ENCODE data around the gene ANKRD11.
A peak's percentile ranks its signal among the peaks of the same experiment; 100 is the strongest.
"Not testable (repeated sequence)": the region's sequence is repeated elsewhere in the genome, so short reads cannot be mapped to it uniquely, and the experiment has no call there.

Gene ANKRD11

GRCh38 chr16:89246383-89246902 lies 243.9 kb downstream of the ANKRD11 start:
- peak overlapping the region; percentile 49 for H3K4me3 ChIP-seq (ENCODE audit: control insufficient read depth, low read depth, low read length)
- DNase-seq (ENCODE audit: low read depth): no peak
- TF ChIP-seq CTCF (IDR thresholded peaks at IDR 0.05; ENCODE audit: control insufficient read depth, insufficient read depth, low read depth, low read length, missing control alignments): no peak

- no peak for DNase-seq (ENCODE audit: low read depth)
- no peak for TF ChIP-seq CTCF (IDR thresholded peaks at IDR 0.05; ENCODE audit: control insufficient read depth, insufficient read depth, low read depth, low read length, missing control alignments)
- H3K4me3 ChIP-seq (ENCODE audit: control insufficient read depth, low read depth, low read length): no peak overlapping the region
Measured at GRCh38 chr16:89244754-89245153, 245.6 kb downstream of the ANKRD11 start.

DNA sequence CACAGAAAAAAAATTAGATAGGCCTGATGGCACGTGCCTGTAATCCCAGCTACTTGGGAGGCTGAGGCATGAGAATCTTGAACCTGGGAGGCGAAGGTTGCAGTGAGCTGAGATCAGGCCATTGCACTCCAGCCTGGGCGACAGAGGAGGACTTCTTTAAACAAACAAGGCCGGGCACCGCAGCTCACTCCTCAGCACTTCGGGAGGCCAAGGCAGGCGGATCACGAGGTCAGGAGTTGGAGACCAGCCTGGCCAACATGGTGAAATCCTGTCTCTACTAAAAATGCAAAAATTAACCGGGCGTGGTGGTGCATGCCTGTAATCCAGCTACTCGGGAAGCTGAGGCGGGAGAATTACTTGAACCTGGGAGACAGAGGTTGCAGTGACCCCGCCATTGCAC lies 246.1 kb downstream of the ANKRD11 start:
- H3K4me3 ChIP-seq (ENCODE audit: control insufficient read depth, low read depth, low read length); DNase-seq (ENCODE audit: low read depth): not testable (repeated sequence)

- no peak for TF ChIP-seq CTCF (IDR thresholded peaks at IDR 0.05; ENCODE audit: control insufficient read depth, insufficient read depth, low read depth, low read length, missing control alignments)
Measured at GRCh38 chr16:89243664-89244063, 246.7 kb downstream of the ANKRD11 start.

DNA sequence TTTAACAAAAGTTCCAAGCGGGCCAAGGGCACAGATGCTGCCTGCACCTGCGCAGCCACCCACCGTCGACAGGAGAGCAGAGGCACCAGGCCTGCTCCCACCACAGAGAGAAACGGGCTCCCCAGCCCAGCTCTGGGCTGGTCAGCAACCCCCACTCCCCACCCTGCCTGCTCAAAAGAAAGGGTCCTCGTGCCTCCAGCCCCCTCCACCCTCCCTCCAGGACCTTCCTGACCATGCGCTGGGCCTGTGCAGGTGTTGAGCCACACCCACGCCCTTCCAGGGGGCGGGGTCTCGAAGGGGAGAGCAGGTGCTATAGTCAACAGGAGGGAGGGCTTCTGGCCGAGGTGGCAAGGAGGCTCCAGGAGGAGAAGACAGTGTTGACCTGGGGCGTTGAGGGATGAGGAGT lies 247.6 kb downstream of the ANKRD11 start:
- H3K4me3 ChIP-seq (ENCODE audit: control insufficient read depth, low read depth, low read length): no peak overlapping the region
- DNase-seq (ENCODE audit: low read depth): no peak
- no peak for TF ChIP-seq CTCF (IDR thresholded peaks at IDR 0.05; ENCODE audit: control insufficient read depth, insufficient read depth, low read depth, low read length, missing control alignments)

More at GRCh38 chr16:89243664-89244063, 246.7 kb downstream of the ANKRD11 start:
- no peak overlapping the region for H3K4me3 ChIP-seq (ENCODE audit: control insufficient read depth, low read depth, low read length)
- no peak for DNase-seq (ENCODE audit: low read depth)

DNA sequence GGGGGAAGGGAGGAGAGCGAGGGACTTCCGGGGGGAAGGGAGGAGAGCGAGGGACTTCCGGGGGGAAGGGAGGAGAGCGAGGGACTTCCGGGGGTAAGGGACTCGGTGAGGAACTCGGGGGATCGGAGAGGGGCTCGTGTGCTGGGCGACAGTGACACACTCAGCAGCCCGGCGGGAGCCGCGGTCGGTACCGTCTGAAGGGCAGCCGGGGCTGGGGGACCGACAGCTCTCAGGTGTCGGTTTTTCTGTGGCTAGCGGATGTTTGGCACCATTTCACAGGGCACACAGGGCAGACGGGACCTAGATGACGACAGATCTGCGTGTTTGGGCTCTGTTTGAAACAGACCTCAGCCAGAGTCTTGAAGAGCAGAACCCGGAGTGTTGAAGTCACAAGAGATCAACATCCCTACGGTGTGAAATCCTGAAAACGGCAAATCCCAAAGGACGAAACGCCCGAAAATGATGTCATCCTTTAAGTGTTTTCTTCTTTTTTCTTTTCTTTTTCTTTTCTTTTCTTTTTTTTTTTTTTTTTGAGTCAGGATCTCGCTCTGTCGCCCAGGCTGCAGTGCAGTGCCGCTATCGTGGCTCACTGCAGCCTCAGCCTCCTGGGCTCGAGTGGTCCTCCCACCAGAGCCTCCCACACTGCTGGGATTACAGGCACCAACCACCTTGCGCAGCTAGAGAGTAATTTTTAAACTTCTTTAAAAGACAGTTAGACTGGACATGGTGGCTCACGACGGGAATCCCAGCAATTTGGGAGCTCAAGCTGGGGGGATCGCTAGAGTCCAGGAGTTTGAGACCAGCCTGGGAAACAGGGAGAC lies 249.0 kb downstream of the ANKRD11 start:
- H3K4me3 ChIP-seq (ENCODE audit: control insufficient read depth, low read depth, low read length): peak overlapping the region; percentile 71
- peak; percentile 44 for DNase-seq (ENCODE audit: low read depth)
- TF ChIP-seq CTCF (IDR thresholded peaks at IDR 0.05; ENCODE audit: control insufficient read depth, insufficient read depth, low read depth, low read length, missing control alignments): no peak

DNA sequence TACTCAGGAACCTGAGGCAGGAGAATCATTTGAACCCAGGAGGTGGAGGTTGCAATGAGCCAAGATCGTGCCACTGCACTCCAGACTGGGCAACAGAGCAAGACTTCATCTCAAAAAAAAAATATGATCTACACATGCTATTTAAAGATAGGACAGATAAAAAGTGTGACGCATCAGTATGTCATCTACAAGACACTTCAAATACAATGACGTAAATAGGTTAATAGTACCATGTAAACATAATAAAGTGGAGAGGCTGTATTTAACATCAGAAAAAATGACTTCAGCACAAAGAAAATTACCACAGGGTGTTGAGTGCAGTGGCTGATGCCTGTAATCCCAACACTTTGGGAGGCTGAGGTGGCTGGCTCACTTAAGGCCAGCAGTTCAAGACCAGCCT lies 252.6 kb downstream of the ANKRD11 start:
- TF ChIP-seq CTCF (IDR thresholded peaks at IDR 0.05; ENCODE audit: control insufficient read depth, insufficient read depth, low read depth, low read length, missing control alignments): no peak
- no peak for DNase-seq (ENCODE audit: low read depth)
- H3K4me3 ChIP-seq (ENCODE audit: control insufficient read depth, low read depth, low read length): no peak overlapping the region

Data from AG09309 (cell line).